Measurements from ENCODE around the gene METRN.

- TF ChIP-seq CTCF (IDR thresholded peaks at IDR 0.05 in 8 of 11, conservative IDR thresholded peaks at IDR 0.05 in 3 of 11) (no peak), POLR2A (IDR thresholded peaks at IDR 0.05) (no peak), POLR2AphosphoS5 (IDR thresholded peaks at IDR 0.05) (no peak)
Observed at GRCh38 chr16:717450-718245, 2.7 kb downstream of the METRN start.

All from spleen (tissue), 7 donors.